Choroid plexus epithelial cell (primary cell): ENCODE measurements around the gene KY.

Experiments used
- DNase-seq: peaks from one replicate; pipeline ENCODE4 v3.0.0-alpha.2; 2010; ENCODE audit warnings: low read depth
- H3K4me3 ChIP-seq: 2 replicates; pipeline ENCODE4 v1.5.1; 2011; ENCODE audit warnings: low read depth, mild to moderate bottlenecking, control low read depth, low read length, moderate library complexity
- TF ChIP-seq, protein P1 (sequence below): conservative IDR thresholded peaks from 2 replicates; pipeline ENCODE4 v1.5.1; 2011; ENCODE audit warnings: low read depth, mild to moderate bottlenecking, control low read depth, inconsistent platforms, low read length, moderate library complexity

Gene KY

DNA sequence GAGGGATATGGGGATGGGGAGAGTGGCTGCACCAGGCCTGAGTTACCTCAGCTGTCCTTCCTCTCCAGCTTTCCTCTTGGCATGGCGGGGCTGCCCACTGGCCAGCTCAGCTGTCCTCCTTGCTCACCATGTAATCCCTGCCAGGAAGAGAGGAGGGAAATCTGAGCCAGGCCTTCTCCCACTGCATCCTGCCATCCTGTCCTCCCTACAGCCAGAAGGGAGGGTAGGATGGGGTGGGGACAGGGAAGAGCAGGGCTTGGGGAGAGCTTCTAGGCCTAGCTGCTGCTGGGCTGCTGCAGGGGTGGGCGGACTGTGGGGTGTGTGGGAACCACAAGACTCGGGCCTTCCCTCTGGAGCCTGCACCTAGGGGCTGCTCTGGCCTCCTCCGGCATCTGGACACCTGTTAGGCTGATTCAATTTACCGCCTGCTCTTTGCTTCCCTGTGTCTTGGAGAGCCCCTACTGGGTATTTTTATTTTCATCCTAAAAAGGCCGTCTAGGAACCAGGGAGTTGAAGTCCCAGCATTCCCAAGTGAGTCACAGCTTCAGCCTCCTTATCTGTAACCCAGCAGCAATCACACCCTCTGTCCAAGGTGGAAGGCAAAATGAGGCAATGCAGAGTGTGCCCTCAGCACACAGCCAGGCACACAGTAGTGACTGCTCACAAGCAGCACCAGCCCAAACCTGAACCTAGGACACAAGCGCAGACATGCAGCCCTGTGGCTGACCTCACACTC is 13.1 kb upstream of the KY start:
- DNase-seq = no peak
- TF ChIP-seq, protein P1, sequence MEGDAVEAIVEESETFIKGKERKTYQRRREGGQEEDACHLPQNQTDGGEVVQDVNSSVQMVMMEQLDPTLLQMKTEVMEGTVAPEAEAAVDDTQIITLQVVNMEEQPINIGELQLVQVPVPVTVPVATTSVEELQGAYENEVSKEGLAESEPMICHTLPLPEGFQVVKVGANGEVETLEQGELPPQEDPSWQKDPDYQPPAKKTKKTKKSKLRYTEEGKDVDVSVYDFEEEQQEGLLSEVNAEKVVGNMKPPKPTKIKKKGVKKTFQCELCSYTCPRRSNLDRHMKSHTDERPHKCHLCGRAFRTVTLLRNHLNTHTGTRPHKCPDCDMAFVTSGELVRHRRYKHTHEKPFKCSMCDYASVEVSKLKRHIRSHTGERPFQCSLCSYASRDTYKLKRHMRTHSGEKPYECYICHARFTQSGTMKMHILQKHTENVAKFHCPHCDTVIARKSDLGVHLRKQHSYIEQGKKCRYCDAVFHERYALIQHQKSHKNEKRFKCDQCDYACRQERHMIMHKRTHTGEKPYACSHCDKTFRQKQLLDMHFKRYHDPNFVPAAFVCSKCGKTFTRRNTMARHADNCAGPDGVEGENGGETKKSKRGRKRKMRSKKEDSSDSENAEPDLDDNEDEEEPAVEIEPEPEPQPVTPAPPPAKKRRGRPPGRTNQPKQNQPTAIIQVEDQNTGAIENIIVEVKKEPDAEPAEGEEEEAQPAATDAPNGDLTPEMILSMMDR = no peak
- H3K4me3 ChIP-seq = no peak overlapping the region

DNA sequence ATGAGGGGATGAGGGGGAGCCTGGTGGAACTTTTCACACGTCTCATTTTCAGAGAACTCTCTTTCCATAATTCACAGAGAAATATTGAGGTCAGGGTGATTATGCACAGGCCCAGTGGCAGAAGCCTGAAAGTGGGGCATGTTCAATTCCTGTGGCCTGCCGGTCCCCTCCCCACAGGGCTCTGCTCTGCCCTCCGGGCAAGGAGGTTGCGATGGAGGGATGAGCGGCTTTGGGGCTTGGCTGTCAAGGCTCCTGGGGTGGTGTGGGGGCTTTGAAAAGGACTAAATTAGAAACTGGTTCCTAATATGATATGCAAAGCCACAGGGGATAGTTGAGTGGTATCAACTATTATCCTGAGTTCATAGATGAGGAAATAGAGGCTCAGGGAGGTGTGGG is 9.2 kb upstream of the KY start:
- DNase-seq = no peak
- TF ChIP-seq, protein P1 = no peak

DNA sequence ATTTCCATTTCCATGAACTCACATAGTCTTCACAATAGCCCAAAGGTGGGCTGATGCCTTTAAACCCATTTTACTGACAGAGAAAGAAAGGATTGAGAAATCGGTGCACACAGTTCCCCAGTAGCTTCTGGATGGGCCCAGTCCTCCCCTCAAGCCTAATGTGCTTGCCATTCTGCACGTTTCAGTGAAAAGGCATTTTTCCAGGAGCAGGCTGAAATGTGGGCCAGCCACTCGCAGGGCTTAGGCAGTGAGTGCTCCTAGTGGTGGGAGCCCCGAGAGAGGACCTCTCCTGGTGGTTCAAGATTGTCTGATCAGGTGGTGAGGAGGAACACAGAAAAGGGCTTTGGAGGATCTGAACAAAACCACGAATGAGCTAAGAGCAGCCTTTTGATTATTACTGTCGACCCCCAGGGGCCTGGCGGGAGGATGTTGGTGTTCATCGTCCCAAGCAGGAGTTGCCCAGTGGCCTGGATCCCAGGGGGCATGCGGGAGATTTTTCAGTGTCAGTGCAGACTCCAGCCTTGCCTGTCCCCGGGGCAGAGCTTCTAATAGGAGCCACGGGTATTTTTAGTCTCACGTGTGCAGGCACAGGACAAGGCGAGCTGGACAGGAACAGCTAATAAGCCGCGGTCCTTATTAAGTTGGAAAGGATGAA is 8.7 kb upstream of the KY start:
- H3K4me3 ChIP-seq = no peak overlapping the region
- no peak for DNase-seq
- TF ChIP-seq, protein P1 = no peak

More for the DNA sequence above, 9.2 kb upstream of the KY start:
- H3K4me3 ChIP-seq = no peak overlapping the region

DNA sequence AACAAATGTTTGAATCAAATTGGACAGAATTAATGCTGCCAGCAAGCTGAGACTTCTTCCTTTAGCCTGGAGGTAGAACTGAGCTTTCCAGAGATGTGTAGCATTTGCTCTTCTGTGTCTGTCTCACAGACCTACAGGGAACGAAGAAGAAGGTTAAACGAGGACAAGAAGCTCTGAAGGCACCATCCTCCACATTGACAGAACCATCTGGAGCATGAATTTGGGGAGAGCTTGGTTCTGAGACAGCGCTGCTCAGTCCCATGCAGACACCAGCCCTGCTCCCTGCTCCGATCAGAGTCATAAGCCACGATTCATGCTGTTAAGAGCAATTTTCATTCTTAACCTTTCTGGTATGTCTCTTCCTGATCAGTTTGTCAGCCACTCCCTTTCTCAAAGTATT is 7.7 kb upstream of the KY start:
- TF ChIP-seq, protein P1 = no peak
- no peak for DNase-seq

DNA sequence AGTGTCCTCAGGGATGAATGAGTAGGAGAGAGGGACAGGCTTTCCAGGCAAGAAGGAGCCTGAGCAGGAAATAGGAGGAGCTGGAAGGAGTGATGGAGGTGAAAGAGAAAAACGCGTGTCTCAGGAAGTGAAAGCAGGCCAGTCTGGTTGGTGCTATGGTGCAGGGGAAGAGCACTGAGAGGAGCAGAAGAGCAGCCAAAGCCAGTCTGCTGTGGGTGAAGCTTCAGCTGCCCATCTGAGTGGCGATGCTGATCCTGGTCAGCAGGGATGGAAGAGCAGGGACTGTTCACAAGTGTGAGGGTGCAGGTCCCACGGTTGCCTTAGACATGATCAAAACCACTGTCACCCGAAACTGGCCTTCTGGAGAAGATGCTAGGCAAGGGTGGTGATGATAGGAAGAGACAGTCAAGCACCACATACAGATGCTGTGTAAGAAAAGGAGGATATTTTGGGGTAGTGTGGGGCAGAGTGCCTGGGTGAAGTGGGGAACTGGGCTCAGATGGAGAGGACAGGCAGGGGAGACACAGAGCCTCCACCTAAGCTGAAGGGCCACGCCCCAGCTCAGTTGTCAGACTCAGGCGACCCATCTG is 5.5 kb upstream of the KY start:
- DNase-seq = no peak
- TF ChIP-seq, protein P1 = no peak
- H3K4me3 ChIP-seq = no peak overlapping the region

More for the DNA sequence above, 7.7 kb upstream of the KY start:
- H3K4me3 ChIP-seq = no peak overlapping the region

DNA sequence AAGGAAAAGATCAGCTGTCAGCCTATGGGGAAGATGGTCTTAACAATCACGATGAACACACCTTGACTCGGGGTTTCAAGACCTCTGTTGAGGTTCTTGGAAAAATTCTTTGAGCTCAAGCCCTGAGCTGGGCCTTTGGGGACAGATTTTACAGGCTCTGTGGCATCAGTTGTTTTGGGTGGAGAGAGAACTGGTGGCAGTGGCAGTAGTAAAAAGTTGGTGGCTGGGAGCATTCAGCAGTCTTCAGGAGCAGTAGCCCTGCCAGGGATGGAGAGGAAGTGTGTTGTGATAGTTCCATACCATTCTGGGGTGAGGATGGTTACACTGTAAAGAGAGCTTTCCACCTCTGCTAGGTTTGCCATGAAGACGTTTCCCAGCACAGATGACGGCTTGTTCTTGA is 4.9 kb upstream of the KY start:
- no peak overlapping the region for H3K4me3 ChIP-seq
- TF ChIP-seq, protein P1 = no peak
- no peak for DNase-seq
